HG02943 (cell line): ENCODE data around the gene KRT3.

Experiments used
- ATAC-seq: cut with Tn5 transposase; IDR thresholded peaks from one replicate; pipeline ENCODE4 v1.9.1; 2021; ENCODE audit warnings: mild to moderate bottlenecking, low read depth, moderate library complexity; ENCODE audit not compliant: unreplicated experiment

KRT3 gene

DNA sequence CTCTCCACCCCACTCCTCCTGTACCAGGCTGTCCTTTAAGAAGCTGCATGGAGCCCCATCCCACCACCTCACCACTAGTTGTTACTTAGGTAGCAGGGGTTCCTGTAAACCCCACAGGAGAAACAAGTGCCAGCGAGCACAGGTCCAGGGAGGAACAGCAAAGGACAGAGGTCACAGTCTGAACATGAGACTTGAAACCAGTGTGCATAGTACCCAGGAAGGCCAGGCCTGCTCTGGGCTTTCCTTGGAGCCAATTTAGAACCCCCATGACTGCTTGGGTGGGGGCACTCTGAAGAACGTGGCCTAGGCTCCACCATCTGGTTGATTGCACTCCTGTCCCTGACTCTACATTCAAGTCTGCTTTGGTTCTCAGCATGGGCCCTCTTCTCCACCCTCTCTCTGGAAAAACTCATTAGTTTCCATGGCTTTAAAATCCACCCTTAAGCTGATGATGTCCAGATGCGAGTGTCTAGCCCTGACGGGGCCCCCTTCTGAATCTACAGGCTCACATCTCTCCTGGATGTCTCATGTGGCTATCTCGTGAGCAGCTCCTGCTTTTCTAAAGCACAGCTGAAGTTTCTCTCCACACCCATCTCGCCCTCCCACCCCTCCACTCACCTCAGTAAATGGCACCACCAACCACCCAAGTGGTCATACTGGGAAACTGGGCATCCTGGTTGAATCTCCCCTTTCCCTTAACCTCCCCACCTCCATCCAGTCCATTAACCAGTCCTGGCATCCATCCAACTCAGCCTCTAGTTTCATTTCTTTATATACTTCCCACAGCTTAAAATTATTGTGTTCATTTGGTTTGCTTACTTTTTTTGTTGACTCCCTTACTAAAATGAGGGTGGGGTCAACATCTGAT is 8.4 kb downstream of the KRT3 start:
- no peak for ATAC-seq

DNA sequence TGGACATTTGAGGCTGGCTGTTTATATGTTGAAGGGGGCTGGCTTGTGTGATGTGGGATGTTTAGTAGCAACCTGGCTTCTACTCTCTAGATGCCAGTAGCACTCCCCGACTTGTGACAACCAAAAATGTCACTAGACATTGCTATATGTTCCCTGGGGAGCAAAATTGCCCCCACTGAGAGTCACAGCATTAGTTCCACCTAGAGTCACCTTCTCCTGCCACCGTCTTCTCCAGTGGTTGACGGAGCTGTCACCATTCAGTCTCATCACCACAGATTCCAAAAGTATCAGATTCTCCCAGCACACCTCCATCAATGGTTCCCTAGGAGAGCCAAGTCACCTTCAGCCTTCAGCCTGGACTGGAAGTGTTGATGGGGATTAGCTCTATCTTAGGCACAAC is 11.0 kb downstream of the KRT3 start:
- no peak for ATAC-seq

DNA sequence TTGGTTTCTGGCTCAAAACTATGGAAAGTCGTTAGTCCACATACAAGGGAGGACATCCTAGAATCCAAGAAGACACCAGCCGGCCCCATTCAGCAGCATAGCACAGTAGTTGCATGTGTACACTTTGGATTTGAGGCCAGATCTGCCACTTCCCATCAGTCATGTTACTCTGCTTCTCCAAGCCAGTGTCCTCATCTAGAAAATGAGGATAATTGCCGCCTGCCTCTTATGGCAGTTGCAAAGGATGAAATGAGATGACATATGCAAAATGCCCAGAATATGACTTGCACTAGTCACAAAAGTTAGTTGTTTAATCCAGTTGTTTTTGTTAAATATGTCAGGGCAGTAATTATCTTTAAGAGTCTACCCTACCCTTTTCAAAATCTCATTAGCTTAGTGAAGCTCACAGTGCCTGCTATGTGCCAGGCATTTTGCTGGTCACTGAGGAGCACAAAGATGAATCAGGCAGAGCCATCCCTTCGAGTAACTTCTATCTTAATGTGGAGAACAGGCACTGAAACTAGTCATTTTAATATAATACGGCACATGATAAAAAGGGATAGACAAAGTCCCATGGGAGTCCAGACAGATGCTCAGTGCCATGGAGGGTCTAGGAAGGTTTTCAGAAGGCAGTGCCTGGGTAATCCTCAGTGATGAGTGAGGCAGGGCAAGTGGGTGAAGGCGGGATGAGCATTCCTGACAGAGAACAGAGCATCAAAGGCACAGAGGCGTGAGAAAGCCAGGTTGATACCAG is 12.2 kb downstream of the KRT3 start:
- ATAC-seq, result no peak

DNA sequence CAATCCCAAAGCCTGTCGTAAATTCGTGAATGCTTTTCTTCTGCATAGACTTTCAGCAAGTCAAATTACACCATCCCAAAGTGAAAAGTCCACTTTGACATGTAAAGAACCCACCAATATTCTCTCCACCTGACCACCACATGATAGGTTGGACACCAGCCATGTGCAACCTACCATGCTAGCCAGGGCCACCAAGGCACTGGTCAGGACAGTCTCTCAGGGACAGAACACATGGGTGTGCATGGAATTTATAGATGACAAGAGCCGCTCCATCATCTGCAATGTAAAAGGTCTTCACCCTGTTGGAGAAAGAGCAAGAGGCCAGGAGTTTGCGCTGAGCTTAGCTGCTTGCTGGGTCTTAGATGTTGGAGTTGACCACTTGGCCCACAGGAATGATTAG is 13.4 kb downstream of the KRT3 start:
- ATAC-seq, result no peak

DNA sequence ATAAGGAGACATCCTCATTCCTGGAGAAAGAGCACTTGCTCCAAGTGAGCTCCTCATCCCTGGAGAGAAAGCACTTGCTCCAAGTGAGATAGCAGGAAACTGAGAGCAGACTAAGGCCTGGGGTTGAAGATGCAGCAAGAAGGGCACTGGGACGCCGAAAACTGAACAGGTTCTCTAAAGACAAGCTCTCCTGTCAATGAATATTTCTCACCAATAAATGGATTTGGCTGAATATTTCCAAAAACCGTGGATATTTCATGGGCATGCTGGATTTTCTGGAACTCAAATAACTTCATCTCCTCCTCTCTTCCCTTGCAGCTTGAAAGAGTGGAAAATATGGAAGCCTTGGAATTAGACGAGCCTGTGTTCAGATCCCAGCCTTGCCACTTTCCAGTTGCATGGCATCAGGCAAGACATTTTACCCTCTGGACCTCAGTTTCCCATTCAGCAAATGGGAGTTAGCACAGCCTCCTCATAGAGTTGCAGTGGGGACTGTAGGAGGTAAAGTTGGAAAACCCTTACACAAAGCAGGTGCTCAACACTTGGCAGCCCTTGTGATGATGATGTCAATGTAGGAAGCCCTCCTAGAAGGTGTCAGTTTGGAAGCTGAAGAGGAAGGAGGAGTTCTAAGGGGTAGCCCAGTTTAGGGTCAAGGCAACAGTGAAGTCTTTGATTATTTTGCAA is 14.4 kb downstream of the KRT3 start:
- ATAC-seq, result no peak

DNA sequence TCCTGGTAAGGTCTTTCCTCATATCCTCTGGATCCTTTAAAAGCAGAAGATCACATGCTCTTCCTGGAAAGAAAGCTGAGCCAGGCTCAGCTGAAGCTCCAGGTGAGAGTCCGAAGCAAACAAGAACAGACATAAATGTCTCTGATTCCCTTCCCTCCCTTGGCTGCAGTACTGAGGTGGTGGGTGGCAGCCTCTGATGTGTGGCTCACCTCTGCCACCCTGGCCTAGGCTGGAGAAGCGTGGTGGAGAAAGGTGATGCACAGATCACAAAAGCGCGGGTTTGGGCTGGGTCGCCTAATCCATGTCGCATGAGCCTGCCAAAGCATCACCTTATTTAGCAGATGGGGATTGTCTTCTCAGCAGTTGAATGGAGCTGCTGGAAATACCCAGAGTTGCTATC is 16.0 kb downstream of the KRT3 start:
- ATAC-seq, result no peak

DNA sequence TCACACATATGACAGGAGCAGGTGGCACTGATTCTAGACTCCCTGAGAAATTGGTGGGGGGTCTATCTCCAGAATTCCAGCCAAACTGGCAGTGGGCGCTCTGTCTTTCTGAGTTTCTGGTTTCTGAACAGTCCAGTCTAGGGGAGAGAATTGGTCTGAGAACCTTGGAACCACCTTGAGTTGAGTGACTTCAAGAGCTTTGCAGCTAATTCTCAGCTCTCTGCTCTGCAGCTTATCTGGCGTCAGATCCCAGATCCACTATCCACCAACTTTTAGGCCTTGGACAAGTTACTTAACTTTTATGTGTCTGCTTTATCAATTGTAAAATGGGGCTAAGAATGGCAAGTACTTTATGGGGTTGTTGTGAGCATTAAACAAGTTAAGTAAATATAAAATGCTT is 17.1 kb downstream of the KRT3 start:
- no peak for ATAC-seq

DNA sequence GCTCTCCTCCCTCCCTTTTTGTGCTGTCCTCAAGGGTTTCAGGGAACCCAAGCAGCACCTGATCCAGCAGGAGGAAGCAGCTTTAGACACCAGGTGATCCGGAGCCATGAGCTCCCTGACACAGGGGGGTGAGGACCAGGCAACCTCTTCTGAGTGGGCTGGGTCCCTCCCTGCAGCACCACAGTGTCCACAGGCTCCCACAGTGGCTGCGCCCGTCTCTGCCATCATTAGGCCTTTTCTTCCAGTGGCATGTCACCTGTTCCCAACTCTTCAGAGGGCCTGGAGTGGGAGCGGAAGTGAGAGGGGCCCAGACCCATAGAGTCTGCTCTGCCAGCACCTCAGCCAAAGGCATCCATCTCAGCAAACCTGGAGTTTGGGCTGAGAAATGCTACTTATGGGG is 18.4 kb downstream of the KRT3 start:
- ATAC-seq, result no peak

DNA sequence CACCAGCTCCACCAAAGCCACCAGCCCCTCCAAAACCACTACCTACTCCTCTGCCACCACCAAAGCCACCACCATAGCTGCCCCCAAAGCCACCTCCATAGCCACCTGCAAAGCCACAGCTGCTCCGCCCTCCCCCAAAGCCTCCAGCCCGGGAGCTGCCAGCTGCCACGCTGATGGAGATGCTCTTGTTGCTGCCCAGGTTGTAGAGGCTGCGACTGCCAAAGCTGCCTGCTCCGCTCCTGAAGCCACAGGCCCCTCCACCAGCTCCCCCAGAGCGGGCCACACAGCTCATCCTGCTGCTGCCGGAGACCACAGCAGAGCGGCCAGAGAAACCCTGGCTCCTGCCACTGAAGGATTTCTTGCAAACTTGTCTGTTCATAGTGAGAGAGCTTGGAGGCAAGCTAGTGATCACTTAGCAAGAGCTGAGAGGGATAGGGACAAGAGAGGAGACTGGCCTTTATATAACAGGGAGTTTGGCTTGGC is 19.0 kb downstream of the KRT3 start, which contains the start of gene KRT76:
Gene KRT76 (minus strand): TSS at position 433 of the 483 bp plus-strand sequence. CDS start 54 bp downstream, at position 379.
- ATAC-seq, result no peak

DNA sequence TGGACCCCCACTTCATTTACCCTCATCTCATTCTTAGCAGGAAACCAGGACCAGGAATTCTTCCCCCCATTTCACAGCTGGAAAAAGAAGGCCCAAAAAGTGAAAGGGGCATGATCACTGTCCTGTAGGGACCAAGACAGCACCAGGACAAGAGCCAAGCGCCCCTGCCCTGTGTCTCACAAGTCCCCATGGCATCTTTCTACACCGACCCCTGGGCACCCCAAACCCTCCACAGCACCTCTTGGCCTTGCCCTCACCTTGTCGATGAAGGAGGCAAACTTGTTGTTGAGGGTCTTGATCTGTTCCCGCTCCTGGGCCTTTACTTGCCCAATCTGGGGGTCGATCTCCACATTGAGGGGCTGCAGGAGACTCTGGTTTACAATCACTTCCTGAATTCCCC is 19.5 kb downstream of the KRT3 start:
- ATAC-seq, result no peak

DNA sequence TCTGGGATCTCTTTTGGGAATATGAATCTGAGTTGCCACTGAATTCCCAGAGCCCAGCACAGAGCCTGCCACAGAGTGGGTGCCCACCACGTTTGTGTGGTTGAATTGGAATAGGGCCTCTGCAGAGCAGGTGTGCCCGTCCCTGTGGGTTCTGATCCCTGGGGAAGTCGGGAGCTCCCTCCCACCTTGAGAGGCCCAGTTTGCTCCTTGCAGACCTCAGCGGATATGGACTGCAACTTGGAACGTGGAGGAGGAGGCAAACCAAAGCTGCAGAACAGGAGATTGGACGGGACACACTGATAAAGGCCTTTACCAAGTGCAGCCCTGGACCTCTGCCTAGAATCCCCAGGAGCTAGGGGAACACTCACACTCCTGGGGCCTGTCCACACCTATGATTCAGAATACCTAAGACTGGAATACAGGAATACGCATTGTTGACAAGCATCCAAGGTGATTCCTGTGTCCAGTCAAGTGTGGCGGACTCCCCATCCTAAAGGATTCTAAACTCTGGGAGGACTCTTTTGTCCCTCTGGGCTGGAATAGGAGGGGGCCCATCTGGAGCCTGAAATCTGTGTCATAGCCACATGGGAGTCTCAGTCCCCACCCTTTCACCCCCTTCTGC is 21.2 kb downstream of the KRT3 start:
- no peak for ATAC-seq

DNA sequence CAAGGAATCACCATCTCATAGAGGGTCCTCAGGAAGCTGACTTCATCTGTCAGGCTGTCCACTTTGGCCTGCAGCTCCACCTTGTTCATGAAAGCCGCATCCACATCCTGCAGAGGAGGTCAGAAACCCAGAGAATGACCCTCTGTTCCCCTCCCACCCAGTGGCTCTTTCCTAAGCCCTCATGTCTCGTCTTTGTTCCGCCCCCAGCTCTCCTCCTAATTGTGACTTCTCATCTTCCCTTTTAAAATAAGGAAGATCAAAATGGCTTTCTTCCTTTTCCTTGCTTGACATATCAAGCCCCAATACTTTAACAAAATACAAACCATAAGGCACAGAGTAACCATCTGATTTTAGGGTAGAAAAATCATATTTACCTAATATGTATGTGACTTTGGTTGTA is 23.1 kb downstream of the KRT3 start:
- ATAC-seq, result no peak

DNA sequence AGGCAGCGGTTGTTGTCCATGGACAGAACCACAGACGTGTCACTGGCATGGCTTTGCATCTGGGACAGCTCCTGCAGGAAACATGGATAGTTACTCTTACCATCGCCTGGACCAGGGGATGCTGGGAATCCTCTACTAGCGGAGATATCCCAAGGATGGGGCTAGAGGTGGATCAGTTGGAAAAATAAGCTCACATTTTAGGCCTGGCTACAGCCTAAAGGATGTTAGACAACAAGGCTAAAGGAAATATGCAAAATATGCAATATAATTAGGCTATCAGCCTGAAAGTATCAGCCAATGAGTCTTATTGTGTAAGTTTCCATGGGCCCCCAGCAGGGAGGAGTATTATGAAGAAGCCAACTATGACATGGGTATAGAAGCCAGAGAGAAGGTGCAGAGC is 23.7 kb downstream of the KRT3 start:
- ATAC-seq, result no peak

DNA sequence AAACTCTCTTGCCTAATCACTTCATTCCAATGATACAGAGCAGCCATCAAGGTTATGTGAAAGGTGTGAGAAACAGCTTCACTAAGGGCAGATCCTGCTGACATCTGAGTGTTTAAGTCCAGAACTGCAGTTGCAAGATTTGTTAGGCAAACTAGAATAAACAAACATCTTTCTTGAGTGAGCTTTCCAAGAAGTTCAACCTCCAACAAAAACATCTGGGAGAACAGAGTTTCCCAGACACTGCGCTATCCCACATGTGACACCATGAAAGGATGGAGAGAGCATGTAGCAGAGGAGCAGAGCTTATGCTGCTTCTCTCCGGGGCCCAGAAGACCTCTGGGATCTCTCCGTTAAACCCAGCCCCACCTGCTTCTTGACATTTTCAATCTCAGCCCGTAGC is 24.4 kb downstream of the KRT3 start:
- no peak for ATAC-seq

DNA sequence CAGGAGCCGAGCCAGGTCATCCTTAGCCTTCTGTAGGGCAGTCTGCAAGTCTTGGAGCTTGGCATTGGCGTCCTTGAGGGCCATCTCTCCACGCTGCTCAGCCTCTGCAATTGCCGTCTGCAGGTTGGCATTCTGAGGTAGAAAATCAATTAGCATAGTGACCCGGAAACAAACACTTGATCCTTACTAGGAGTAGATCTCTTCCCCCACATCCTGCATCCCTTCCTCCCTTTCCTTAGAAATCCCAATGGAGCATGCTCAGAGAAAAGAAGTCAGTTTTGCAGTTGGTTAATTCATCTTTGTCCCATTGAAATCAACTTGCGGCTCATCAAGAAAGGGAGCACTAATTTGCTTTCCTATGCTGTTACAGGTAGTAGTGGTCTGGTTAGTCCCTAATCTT is 24.8 kb downstream of the KRT3 start:
- ATAC-seq, result no peak

DNA sequence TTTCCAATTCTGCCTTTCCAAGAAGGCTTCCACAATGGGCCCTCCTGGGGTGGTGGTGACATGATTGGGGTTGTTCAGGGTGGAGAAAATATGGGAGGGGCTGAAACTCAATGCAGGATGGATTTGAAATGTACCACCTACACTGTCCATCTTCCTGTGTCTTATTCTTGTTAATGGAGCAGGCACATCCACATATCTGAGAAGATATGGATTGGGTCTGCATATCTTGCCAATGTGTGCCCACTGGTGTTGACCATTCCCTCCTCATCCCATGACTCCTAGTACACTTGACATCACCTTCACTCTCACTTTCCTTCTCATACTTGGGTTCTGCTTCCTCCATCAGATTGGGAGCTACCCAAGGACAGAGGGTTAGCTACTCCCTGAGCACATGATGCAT is 26.0 kb downstream of the KRT3 start:
- ATAC-seq, result no peak

DNA sequence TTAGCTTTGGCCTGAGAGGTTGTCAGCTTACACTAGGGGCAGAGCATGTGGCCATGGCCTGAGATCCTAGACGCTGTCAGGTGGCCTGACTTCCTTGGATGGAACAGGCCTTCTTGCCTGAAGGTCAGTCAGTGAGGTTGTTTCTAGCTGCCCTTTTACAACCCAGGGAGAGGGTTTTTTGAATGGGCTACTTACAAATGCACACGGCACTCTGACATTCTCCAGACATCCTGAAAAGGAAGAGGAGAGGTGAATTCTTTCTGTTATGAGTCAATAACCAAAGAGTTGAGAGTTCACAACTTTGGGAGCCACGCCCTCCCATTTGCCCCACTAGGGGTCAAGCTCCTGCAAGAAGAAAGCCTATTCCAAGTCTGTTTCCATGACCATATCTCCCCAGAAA is 26.6 kb downstream of the KRT3 start:
- no peak for ATAC-seq

DNA sequence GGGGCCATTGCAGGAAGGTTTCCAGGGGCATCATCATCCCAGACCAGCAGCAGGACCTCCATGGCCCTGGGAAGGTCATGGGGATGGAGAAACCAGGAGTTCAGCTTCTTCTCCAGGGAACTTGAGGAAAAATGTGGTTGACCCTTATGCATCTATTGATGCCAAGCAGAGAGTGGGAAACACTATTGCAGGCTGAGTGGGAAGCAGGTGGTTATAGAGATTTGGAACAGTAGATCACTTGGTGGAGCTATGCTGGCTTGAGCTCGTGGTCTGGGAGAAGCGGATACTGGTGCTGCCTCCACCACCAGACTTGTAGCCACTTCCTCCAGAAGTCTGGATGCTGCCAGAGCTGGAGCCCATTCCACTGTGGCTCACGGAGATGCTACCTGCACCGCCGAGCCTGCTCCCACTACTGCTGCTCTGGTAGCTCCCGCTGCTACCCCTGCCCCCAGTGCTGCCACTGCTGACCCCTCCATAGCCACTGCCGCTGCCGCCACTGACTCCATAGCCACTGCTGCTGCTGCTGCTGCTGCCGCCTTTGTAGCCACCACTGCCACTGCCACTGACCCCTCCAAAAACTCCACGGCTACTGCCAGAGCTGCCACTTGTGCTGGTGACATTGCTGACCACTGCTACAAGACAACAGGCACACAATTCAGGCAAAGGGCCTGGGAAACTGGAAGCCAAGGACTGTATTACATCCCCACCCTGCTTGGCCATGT is 27.3 kb downstream of the KRT3 start:
- no peak for ATAC-seq

DNA sequence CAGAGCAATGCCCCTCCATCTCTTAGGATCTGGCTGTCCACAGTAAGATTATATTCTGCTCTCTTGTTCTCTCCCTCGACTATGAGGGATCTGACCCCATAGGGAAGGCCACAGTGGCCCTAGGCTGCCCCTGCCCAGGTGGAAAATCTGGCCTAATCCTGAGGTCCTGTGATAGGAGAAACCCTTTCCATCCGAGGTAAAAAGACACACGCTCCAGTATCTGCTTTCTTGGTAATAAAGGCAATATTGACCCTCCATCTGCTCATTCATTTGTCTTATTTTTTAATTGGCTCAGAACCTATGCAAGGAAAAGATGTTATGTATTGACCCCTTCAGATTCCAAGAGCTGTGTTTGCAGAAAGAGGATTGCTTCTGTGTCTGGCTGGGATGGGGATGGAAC is 28.5 kb downstream of the KRT3 start:
- no peak for ATAC-seq

DNA sequence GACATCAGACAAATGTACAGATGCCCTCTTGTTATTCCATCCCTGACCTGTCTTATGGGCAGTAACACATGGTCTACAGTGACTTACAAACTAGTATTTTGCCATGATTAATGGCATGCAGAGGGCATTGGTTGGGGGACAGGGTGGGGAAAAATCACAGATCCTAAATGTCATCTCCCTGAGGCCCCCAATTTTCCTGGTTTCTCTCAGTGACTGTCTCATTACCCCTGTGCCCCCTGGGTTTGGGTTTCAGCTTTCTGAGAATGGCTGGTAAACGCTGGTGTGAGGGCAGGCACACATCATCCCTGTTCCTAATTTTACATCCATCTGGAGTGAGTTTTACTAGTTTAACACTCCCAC is 28.9 kb downstream of the KRT3 start:
- ATAC-seq, result no peak
